Midbrain (tissue), 1 donor: Measurements from ENCODE around the gene TYK2.

Experiments used
- DNase-seq: peaks from one replicate; lab custom pipeline; 2025; lab: John Stamatoyannopoulos, UW

The TYK2 gene

DNA sequence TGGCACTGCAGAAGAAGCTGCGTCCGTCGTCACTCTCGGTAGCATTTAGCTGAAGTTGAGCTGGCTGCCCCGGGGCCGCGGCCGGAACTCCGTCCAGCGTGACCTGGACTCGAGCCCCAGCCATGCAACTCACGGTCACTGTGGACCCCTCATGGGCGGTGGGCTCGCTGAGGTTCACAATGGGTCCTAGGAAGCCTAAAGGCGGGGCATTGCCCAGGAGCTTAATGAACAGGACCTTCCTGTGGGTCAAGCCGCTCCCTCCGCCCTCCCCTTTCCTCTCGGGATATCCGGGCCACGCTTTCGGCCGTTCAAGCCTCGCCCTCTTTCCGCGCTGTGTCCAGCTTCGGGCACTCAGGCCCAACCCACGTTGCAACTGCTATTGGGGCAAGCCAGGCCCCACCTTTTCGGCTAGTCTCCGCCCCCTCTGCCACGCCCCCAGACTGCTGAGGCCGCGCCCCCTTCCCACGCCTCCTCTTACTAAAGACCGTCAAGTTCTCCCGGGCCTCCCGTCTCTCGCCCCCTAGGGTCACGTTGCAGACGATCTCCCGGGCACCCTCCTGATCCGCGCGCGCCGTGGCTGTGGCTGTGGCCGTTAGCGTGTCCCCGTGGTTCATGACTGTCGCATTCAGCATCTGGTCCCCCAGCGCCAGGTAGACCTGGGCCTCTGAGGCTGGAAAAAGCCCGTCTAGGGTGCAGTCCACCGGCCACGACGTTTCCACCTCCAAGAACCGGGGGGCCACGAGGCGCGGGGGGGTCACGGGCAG is 45.6 kb downstream of the TYK2 start:
- peak; percentile 52 for DNase-seq

GRCh38 chr19:10333758-10334587 is 46.4 kb downstream of the TYK2 start:
- DNase-seq: no peak

DNA sequence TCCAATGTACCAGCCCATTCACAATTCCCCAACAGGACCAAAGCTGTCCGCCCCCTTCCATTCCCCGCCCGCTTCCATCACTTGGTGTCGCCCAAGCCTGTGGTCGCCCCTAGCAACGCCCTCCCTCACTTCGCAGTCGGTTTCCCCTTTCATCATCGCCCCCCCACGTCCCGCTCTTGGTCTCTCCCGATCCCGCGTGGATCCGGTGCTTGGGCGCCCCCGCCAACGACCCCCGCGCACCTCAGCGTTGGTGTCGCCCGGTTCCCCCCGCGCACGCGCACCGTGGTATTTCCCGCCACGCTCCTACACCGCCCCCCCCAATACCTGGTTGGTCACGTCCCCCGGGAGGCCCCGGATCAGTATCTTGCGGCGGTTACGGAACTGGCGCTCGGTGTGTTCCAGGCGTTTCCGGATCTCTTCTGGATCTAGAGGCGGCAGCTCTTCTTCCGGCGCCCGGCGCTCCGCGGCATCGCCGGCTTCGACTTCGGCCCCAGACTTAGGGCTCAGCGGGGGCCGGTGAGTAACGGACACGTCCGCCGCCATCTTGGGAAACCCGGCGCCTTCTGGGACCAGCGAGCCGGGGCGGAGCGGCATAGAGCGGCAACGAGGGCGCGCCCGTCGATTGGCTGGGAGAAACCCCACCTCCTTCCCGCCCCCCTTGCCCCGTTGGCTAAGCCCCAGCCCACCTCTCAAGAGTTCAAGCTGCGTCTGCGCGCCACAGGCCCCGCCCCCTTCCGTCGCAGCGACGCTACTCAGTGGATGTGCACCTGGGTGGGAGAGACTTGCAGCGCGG is 47.2 kb downstream of the TYK2 start, which contains the start of gene RAVER1:
Gene RAVER1 (minus strand): TSS at position 565 of the 793 bp plus-strand sequence. CDS start 22 bp downstream, at position 543.
- peak; percentile 98 for DNase-seq

DNA sequence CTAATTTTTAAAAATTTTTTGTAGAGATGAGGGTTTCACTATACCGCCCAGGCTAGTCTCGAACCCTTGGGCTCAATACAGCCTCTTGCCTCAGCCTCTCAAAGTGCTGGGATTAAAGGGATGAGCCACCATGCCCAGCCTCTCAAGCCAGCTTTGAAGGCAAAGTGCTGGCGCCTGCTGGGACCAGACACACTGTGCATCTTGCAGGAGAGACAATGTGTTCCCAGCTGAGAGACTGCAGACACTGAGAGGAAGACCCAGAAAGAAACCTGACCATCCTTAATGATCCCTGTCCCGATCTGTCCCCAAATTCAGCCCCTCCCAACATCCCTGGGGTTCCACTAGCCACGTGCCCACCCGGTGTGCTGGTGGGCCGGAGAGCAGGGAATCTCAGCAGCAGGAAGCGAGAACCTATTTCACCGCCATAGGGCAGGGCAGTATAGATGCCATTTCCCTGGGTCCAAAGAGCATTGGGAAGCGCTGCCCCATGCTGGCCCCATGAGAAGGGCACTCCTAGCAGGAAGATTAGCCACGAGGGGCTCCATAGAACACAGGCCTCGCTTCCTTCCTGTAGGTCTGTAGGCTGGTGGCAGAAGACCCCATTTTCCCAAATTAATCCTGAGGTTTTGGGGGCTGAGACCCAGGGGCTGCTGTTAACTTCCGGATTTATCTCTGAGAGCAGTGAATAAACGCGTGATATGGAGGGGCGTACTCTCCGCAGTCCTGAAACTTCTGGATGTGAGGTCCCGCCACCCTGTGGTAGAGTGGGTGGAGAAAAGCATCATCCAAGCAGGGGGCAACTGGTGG is 48.0 kb downstream of the TYK2 start:
- no peak for DNase-seq

- DNase-seq: no peak
Observed at GRCh38 chr19:10329555-10329954, 50.8 kb downstream of the TYK2 start.

DNA sequence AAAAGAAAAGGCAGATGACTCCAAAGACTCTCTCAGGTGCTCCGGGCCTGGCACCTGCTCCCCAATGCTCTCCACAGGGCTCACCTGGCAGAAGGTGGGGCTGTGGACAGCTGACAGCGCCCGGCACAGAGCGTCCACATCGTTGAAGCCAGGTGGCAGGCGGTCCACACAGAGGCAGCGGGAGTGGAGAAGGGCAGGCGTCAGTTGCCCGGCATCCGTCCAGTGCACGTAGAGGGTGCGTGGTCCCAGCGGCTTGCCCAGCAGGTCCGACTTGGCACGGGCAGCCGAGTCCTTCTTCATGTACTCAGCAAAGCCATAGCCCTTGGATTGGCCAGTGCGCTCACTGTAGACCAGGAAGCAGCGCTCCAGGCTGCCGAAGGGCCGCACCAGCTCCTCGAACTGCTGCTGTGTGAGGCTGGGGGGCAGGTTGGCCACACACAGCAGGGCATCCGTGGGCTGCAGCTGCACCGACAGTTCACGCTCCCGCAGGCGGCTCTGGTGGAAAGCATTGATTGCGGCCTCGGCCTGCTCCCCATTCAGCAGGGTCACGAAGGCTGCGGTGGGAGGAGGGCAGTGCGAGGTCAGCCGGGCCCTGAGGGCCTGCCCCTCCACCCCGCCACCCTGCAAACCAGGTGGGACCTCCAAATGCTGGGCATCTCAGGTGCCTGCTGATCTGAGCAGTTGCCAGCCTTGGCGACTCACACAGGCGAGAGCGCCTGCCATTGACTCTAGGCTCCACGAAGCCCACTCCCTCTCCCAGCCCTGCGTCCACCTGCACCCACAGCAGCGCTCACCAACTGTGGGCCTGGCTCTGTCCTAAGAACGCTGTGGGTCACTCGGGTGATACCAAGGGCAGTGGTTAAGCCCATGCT is 51.6 kb downstream of the TYK2 start:
- DNase-seq: no peak

- no peak for DNase-seq
Observed at GRCh38 chr19:10327793-10328192, 52.6 kb downstream of the TYK2 start.

DNA sequence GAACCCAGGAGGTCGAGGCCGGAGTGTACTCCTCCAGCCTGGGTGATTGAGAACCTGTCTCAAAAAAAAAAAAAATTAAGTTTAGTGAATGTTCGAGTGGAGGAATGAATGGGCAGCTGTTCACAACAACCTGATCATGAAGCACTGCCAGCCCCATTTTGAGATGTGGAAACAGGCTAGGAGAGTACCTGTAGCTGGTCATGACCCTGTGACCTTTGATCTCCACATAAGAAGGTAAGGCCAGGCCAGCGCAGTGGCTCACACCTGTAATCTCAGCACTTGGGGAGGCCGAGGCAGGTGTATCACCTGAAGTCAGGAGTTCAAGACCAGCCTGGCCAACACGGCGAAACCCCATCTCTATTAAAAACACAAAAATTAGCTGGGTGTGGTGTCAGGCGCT is 54.6 kb downstream of the TYK2 start:
- no peak for DNase-seq

- no peak for DNase-seq
Observed at GRCh38 chr19:10321874-10322835, 58.2 kb downstream of the TYK2 start.

DNA sequence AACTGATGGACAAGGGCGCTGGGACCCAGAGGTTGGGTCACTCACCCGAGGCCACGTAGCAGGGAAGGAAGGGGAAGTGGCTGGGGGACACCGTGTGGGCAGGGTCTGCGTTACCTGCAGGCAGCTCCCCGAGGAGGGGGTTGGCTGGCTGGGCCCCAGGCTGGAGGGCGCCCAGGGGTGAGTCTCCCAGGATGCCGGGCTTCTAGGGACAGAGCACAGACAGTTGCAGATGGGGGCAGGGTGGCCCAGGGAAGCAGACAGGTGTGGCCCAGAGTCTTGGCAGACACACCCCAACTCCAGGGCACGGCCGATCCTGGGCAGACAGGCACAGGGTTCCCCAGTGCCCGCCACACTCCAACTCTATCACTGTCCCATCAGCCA is 59.0 kb downstream of the TYK2 start:
- DNase-seq: no peak

GRCh38 chr19:10320602-10321416 is 59.6 kb downstream of the TYK2 start:
- DNase-seq: no peak

GRCh38 chr19:10318807-10319682 is 61.3 kb downstream of the TYK2 start:
- no peak for DNase-seq

GRCh38 chr19:10317857-10318462 is 62.4 kb downstream of the TYK2 start:
- DNase-seq: no peak

GRCh38 chr19:10317045-10317856 is 63.1 kb downstream of the TYK2 start:
- DNase-seq: no peak

- DNase-seq: no peak
Observed at GRCh38 chr19:10316229-10317044, 63.9 kb downstream of the TYK2 start.
